Esophagus (tissue), 2 donors: ENCODE measurements around the gene SHF. TPM values are rescaled to one million over a fixed set of nuclear protein-coding genes. Genes with fewer than 3 reads are reported as not detected.
A peak's percentile ranks its signal among the peaks of the same experiment; 100 is the strongest.

ENCODE experiments used
- H3K27ac ChIP-seq, 2 donors: one replicate each; pipeline ENCODE4 v1.5.1; 2013; ENCODE audit warnings: low read depth in 2 of 2, mild to moderate bottlenecking in 2 of 2, inconsistent platforms in 1 of 2, low read length in 1 of 2, moderate library complexity in 1 of 2
- H3K27me3 ChIP-seq, 2 donors: one replicate each; pipeline ENCODE4 v1.6.1; 2013; ENCODE audit warnings: low read length in 2 of 2, control low read depth in 1 of 2, mild to moderate bottlenecking in 1 of 2; ENCODE audit not compliant: insufficient read depth in 2 of 2, control insufficient read depth in 1 of 2
- H3K36me3 ChIP-seq, 2 donors: one replicate each; pipeline ENCODE4 v1.6.1; 2013; ENCODE audit warnings: low read length in 1 of 2; ENCODE audit not compliant: control insufficient read depth in 2 of 2, insufficient read depth in 2 of 2
- H3K4me1 ChIP-seq, 2 donors: one replicate each; pipeline ENCODE4 v1.6.1; 2013; ENCODE audit warnings: low read length in 1 of 2; ENCODE audit not compliant: control insufficient read depth in 2 of 2, insufficient read depth in 2 of 2
- H3K4me3 ChIP-seq, 2 donors: one replicate each; pipeline ENCODE4 v1.5.1; 2013; ENCODE audit warnings: low read length in 2 of 2, mild to moderate bottlenecking in 2 of 2, low read depth in 1 of 2, moderate library complexity in 1 of 2
- H3K9me3 ChIP-seq, 2 donors: one replicate each; pipeline ENCODE4 v1.6.1; 2013; ENCODE audit warnings: mild to moderate bottlenecking in 2 of 2, low read depth in 1 of 2, low read length in 1 of 2, moderate library complexity in 1 of 2; ENCODE audit not compliant: control insufficient read depth in 2 of 2, insufficient read depth in 1 of 2
- WGBS, 2 donors: extraction: QIAGEN DNeasy Blood & Tissue Kit; methylation state at CpG; one replicate each; pipeline ENCODE4 v1.1.7; 2013; 5-methylcytosine and 5-hydroxymethylcytosine counted together
- polyA plus RNA-seq, 2 donors: library from polyadenylated mRNA; stranded (reverse); fragments of 200-250 nt; gene quantifications; one replicate each; pipeline ENCODE4 v1.2.3, GENCODE V29; 2013
- donor health status: healthy with polysubstance abuse.
- donor health status: Bipolar disorder and iron deficiency.

Gene SHF
- polyA plus RNA-seq, 2 donors = 2.1 to 2.4 TPM

DNA sequence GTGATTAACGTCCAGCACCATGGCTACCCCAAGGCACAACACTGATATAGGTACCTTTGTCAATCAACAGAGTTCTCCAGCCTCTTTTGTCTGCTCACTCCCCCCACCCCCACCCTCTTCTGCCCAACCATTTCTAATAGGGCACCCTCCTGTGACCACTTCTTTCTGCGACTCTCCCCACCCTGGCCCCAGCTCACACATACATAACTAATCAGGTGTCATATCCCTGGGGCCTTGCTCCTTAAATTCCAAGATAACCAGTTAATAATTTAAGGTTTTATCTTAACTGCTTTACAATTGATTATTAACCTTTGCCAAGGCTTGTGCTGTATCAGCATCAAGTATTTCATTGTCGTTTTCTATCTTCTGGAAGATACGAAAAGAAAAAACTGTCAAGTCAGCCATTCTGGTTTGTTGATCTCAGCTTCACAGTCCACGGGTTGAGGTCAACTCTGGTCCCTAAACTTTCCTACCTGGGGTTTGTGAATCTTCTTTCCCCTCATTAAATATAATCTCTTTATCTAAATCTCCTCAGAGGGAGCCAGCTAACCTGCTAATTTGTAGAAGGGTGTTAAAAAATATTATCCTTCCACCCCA, 37.0 kb upstream of the SHF start:
- H3K4me1 ChIP-seq = no peaks in the 10 kb centered on the region
- H3K9me3 ChIP-seq = no peaks in the 10 kb centered on the region
- no peaks in the 10 kb centered on the region for H3K36me3 ChIP-seq
- peaks cover 0 to 4% of the 10 kb centered on the region in 2 donors for H3K27me3 ChIP-seq
- 44 to 57% methylated on average over 5 of the region's 5 CpGs for WGBS, 2 donors
- no peak overlapping the region for H3K4me3 ChIP-seq
- no peak overlapping the region for H3K27ac ChIP-seq

DNA sequence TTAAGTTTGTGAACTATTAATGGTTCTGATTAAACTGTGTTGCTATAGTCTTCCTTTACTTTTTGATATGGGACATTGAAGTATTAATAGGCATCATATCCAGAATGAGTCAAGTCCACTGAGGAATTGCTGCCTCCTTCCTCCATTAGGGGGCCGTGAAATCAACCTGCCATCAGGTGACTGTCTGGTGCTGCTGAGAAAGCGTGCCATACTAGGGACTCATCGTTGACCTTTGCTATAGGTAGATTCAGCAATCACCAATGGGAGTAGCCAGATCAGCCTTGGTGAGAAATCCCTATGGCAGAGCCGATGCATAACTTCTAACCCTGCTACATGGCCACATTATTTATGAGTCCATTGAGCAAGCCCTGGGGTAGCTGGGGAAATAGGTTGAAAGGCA, 34.2 kb upstream of the SHF start:
- no peak overlapping the region for H3K27ac ChIP-seq
- WGBS, 2 donors = 81% methylated on average over 4 of the region's 4 CpGs
- H3K4me3 ChIP-seq = no peak overlapping the region
- no peaks in the 10 kb centered on the region for H3K36me3 ChIP-seq
- H3K4me1 ChIP-seq = no peaks in the 10 kb centered on the region
- peaks cover 0 to 4% of the 10 kb centered on the region in 2 donors for H3K27me3 ChIP-seq
- no peaks in the 10 kb centered on the region for H3K9me3 ChIP-seq

DNA sequence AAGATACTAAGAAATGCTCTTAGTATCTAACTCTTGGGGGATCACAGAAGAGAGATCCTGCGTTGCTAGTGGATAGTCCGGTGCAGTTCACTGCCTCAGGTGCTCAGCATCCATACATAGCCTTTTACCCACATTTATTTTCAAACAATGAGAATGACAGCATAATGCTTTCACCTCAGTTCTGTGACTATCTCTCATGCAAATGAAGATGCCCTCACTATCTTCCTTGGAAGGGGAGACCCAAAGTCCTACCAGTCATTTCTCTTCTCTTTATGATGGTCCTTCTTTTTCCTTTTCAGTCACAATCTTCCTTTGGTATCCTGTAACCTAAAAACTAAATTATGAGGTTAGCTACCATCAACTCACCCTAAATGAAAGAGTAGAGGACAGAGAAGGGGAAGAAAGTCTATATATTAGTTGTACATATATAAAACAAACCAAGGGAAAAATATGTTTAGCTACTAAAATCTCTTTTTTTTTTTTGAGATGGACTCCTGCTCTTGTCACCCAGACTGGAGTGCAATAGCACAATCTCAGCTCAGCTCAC, 33.4 kb upstream of the SHF start:
- Histone ChIP-seq H3K27ac (no peak overlapping the region), H3K36me3 (no peaks in the 10 kb centered on the region), H3K9me3 (no peaks in the 10 kb centered on the region), H3K4me1 (no peaks in the 10 kb centered on the region), H3K27me3 (peaks cover 0 to 4% of the 10 kb centered on the region in 2 donors), H3K4me3 (no peak overlapping the region)
- WGBS, 2 donors = 88 to 98% methylated on average over 2 of the region's 2 CpGs

DNA sequence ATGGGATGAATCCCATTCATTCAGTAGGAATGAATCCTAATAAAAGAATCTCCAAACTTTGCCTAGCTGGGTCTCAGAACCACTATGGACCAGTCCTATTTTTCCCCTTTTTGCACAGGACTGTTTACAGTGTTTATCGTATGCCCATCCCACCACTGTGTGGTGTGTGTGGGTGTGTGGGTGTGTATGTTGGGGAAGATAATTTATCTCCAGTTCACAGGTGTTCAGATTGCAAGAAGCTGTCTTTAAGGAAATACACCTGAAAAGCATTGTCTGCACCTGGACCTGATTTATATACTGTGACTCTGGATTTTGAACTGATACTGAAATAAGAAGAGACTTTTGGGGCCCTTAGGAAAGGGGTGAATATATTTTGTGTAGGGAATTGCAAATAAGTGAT, 24.7 kb upstream of the SHF start:
- Histone ChIP-seq H3K4me3 (no peak overlapping the region), H3K36me3 (no peaks in the 10 kb centered on the region), H3K9me3 (no peaks in the 10 kb centered on the region), H3K27me3 (no peaks in the 10 kb centered on the region), H3K4me1 (no peaks in the 10 kb centered on the region), H3K27ac (no peak overlapping the region)
- WGBS, 2 donors = 61 to 73% methylated on average over 1 of the region's 1 CpG

DNA sequence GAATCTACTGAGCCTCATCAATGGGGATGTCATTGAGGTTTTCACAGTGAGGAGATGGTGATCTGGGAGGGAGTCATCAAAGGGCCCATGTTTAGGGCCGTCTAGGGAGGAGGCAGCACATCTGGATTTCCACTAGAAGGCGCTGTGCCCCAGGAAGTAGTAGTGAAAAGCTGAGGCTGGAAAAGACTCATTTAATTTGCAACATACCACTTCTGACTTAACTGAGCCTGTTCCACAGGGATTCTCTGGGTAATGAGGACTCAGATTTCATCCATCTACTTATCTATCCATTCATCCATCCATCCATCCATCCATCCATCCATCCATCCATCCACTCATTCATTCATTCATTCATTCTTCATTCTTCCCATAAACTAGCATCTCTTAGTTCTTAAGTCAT, 17.4 kb upstream of the SHF start:
- Histone ChIP-seq H3K4me1 (no peaks in the 10 kb centered on the region), H3K9me3 (no peaks in the 10 kb centered on the region), H3K27ac (no peak overlapping the region), H3K4me3 (no peak overlapping the region), H3K36me3 (no peaks in the 10 kb centered on the region), H3K27me3 (no peaks in the 10 kb centered on the region)
- WGBS, 2 donors = 3 to 4% methylated on average over 2 of the region's 2 CpGs

DNA sequence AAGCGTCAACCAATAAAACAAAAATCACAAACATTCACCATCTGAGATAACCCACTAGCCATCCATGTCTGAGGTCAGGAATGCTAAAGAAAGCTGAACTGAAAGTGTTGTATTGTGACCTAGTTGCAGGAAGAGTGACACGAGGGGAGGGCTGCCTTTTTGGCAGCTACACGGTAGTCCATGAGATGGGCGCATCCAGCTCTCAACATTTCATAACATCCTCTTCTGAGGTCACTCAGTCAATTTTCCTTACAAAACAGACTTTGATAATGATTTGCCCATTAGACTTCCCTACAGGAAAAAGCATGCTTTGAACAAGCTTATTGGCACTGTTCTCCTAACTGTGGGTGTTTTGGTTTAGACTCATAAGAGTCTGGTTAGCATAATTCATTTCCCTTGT, 15.4 kb upstream of the SHF start:
- no peaks in the 10 kb centered on the region for H3K9me3 ChIP-seq
- H3K4me1 ChIP-seq = no peaks in the 10 kb centered on the region
- H3K27ac ChIP-seq = no peak overlapping the region
- no peaks in the 10 kb centered on the region for H3K36me3 ChIP-seq
- H3K27me3 ChIP-seq = no peaks in the 10 kb centered on the region
- 49 to 57% methylated on average over 4 of the region's 4 CpGs for WGBS, 2 donors
- no peak overlapping the region for H3K4me3 ChIP-seq

DNA sequence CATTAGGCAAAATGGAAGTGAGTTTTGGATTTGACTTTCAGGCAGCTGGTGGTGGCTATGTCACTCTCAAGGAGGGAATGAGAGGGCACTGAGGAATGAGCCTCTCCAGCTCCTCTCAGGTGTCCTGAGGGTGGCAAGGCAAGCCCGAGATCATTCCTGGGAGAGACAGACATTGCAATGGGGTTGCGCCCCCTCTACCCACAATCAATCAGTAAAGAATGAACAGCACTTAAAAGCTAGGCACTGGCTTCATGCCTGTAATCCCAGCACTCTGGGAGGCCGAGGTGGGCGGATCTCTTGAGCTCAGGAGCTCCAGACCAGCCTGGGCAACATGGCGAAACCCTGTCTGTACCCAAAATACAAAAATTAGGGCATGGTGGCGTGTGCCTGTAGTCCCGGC, 14.1 kb upstream of the SHF start:
- Histone ChIP-seq H3K4me1 (no peaks in the 10 kb centered on the region), H3K36me3 (no peaks in the 10 kb centered on the region), H3K9me3 (no peaks in the 10 kb centered on the region), H3K4me3 (no peak overlapping the region), H3K27ac (no peak overlapping the region), H3K27me3 (no peaks in the 10 kb centered on the region)
- WGBS, 2 donors = 89% methylated on average over 7 of the region's 7 CpGs

DNA sequence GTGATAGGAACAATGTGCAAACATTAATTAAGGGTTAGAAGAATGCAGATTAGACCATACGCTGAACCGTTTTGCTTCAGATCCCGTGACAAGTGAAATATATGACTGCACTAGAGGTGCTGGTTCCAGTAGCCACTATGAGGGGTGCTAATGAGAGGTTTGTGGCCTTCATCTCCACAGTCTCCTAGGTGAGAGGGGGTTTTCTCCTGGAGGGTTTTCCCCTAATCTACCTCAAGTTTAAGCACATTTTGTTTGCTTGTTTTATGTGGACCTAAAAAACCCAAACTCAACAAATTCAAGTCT, 13.7 kb upstream of the SHF start:
- no peak overlapping the region for H3K4me3 ChIP-seq

DNA sequence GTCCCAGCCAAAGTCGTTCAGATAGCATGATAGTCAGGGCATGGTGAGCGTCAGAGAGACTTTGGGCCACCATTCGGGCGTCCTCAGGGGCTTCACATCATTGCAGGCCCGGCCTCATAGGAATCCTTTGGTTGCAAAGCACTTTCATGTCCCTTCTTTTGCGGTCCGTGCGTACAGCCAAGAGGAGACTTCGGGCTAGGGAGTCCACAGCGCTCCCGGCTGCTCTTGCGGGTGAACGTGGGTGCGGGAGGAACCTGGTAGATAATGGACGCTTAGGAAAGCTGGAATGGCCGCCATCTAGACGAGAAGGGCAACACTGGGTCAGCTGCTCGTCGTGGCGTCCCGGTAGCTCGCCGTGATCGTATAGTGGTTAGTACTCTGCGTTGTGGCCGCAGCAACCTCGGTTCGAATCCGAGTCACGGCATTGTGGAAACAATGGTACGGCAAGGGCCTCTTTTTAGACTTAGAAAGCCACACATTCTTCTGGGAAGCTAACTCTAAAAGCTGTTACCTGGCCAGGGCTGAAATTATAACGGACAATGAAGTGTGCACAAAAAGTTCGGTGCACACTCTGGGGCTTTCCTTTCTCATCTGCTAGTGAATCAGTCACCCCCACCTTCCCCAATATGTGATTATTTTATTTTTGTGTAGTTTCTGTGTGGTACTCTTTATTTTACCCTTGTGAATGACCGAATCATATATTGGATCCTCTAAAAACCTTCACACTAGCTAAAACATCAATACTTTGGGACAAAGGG, 13.2 kb upstream of the SHF start:
- Histone ChIP-seq H3K4me3 (peak overlapping the region; percentile 58 to 73), H3K27me3 (no peaks in the 10 kb centered on the region), H3K36me3 (no peaks in the 10 kb centered on the region), H3K4me1 (no peaks in the 10 kb centered on the region), H3K9me3 (no peaks in the 10 kb centered on the region), H3K27ac (peak overlapping the region; percentile 93 to 100)
- whole genome bisulfite sequencing, 2 donors = 4 to 5% methylated on average over 34 of the region's 34 CpGs

More for the DNA sequence above, 13.7 kb upstream of the SHF start:
- Histone ChIP-seq H3K9me3 (no peaks in the 10 kb centered on the region), H3K36me3 (no peaks in the 10 kb centered on the region), H3K27me3 (no peaks in the 10 kb centered on the region), H3K27ac (peak overlapping the region in 1 of 2 donors; percentile 93), H3K4me1 (no peaks in the 10 kb centered on the region)
- 80 to 81% methylated on average over 3 of the region's 3 CpGs for WGBS, 2 donors
